Measurements from ENCODE around the gene ABHD6. TPM values are rescaled to one million over a fixed set of nuclear protein-coding genes. Genes with fewer than 3 reads are reported as not detected.
"Not testable (repeated sequence)": the region's sequence is repeated elsewhere in the genome, so short reads cannot be mapped to it uniquely, and the experiment has no call there.

The ABHD6 gene
- total RNA-seq, 2 experiments from 2014 or later, result 7.6 to 8.6 TPM

GRCh38 chr3:58329922-58330413 is 92.4 kb downstream of the ABHD6 start:
- POLR2A ChIA-PET, result no interaction called here
- CTCF ChIA-PET, result interaction anchor here (1.1 kb wide), 1 partner anchor 14 kb away, joined by 3 read pairs; no protein-coding TSS in a partner anchor

GRCh38 chr3:58331593-58332152 is 94.1 kb downstream of the ABHD6 start:
- ChIA-PET CTCF (interaction anchor here (1.8 kb wide), 1 partner anchor 159 kb away, joined by 5 read pairs; no protein-coding TSS in a partner anchor), POLR2A (interaction anchor here (1.3 kb wide), 1 partner anchor 25 kb away, joined by 7 read pairs; the partner anchor contains the start of genes HTD2 and RPP14)

- ChIA-PET CTCF (interaction anchor here (0.6 to 2.1 kb wide), 5 partner anchors 8 to 68 kb away, joined by 3 to 12 read pairs (median 4); partner anchors contain the start of genes HTD2 and RPP14), POLR2A (interaction anchor here (0.6 to 1.3 kb wide), 2 partner anchors 26 to 59 kb away, joined by 3 to 7 read pairs; partner anchors contain the start of genes HTD2 and RPP14)
Measured at GRCh38 chr3:58332575-58333188, 95.1 kb downstream of the ABHD6 start, which contains the start of gene PXK. Gene PXK (plus strand): TSS chr3:58332892. CDS start chr3:58332989, 97 bp downstream.

- POLR2A ChIA-PET, result interaction anchor here (0.6 to 1.4 kb wide), 5 partner anchors 9 to 59 kb away, joined by 3 to 4 read pairs (median 3); partner anchors contain the start of genes HTD2 and RPP14
- CTCF ChIA-PET, result interaction anchor here (0.7 to 3.6 kb wide), 7 partner anchors 9 to 408 kb away, joined by 3 to 16 read pairs (median 4); partner anchors contain the start of genes HTD2 and RPP14
Measured at GRCh38 chr3:58333206-58334012, 95.8 kb downstream of the ABHD6 start.

- ChIA-PET CTCF (interaction anchor here (0.7 to 3.6 kb wide), 6 partner anchors 9 to 409 kb away, joined by 3 to 16 read pairs (median 5); partner anchors contain the start of genes HTD2 and RPP14), POLR2A (interaction anchor here (0.8 to 1.4 kb wide), 3 partner anchors 9 to 15 kb away, joined by 3 read pairs; no protein-coding TSS in a partner anchor)
Measured at GRCh38 chr3:58334013-58334321, 96.4 kb downstream of the ABHD6 start.

GRCh38 chr3:58334506-58334884 is 96.9 kb downstream of the ABHD6 start:
- CTCF ChIA-PET, result interaction anchor here (0.7 to 3.6 kb wide), 7 partner anchors 10 to 296 kb away, joined by 3 to 16 read pairs (median 4); partner anchors contain the start of genes HTD2 and RPP14

GRCh38 chr3:58335652-58335947 is 98.0 kb downstream of the ABHD6 start:
- POLR2A ChIA-PET, result interaction anchor here (0.7 to 2.1 kb wide), 4 partner anchors 10 to 22 kb away, joined by 3 to 10 read pairs (median 4); no protein-coding TSS in a partner anchor

More at GRCh38 chr3:58334506-58334884, 96.9 kb downstream of the ABHD6 start:
- POLR2A ChIA-PET, result interaction anchor here (1.0 to 2.1 kb wide), 3 partner anchors 10 to 15 kb away, joined by 3 to 10 read pairs (median 3); no protein-coding TSS in a partner anchor

GRCh38 chr3:58336135-58336882 is 98.7 kb downstream of the ABHD6 start:
- ChIA-PET CTCF (interaction anchor here (0.6 to 3.6 kb wide), 4 partner anchors 9 to 30 kb away, joined by 3 to 16 read pairs (median 8); partner anchors contain the start of genes HTD2 and RPP14), POLR2A (interaction anchor here (2.1 kb wide), 1 partner anchor 10 kb away, joined by 10 read pairs; no protein-coding TSS in a partner anchor)

More at GRCh38 chr3:58335652-58335947, 98.0 kb downstream of the ABHD6 start:
- CTCF ChIA-PET, result interaction anchor here (0.6 to 3.6 kb wide), 5 partner anchors 10 to 96 kb away, joined by 3 to 16 read pairs (median 3); partner anchors contain the start of genes HTD2 and RPP14

GRCh38 chr3:58337190-58337589 is 99.6 kb downstream of the ABHD6 start:
- ChIA-PET POLR2A (no interaction called here), CTCF (interaction anchor here (1.9 kb wide), 1 partner anchor 13 kb away, joined by 13 read pairs; no protein-coding TSS in a partner anchor)

- CTCF ChIA-PET, POLR2A ChIA-PET: not testable (repeated sequence)
Measured at GRCh38 chr3:58339146-58339545, 101.6 kb downstream of the ABHD6 start.

- CTCF ChIA-PET, result no interaction called here
- POLR2A ChIA-PET, result interaction anchor here (0.7 kb wide), 1 partner anchor 180 kb away, joined by 3 read pairs; no protein-coding TSS in a partner anchor
Measured at GRCh38 chr3:58340594-58341244, 103.1 kb downstream of the ABHD6 start.

GRCh38 chr3:58341376-58341775 is 103.8 kb downstream of the ABHD6 start:
- CTCF ChIA-PET, result no interaction called here
- POLR2A ChIA-PET, result no interaction called here

GRCh38 chr3:58342676-58343075 is 105.1 kb downstream of the ABHD6 start:
- ChIA-PET CTCF (no interaction called here), POLR2A (no interaction called here)

Other genes starting within 250 kb of the ABHD6 start
- gene FLNB, start 229.4 kb upstream of the ABHD6 start, total RNA-seq, result 10 to 100 TPM; 13.9 to 14.3 TPM
- not detected for gene DNASE1L3, start 26.8 kb upstream of the ABHD6 start, total RNA-seq
- 10 to 100 TPM; 24.9 to 26.7 TPM for gene RPP14, start 68.5 kb downstream of the ABHD6 start, total RNA-seq
- 10 to 100 TPM; 11.5 to 12.3 TPM for gene HTD2, start 68.7 kb downstream of the ABHD6 start, total RNA-seq
- gene PXK, start 95.1 kb downstream of the ABHD6 start, total RNA-seq, result 10 to 100 TPM; 31.7 to 32.0 TPM
- 10 to 100 TPM; 58.8 to 62.1 TPM for gene PDHB, start 196.0 kb downstream of the ABHD6 start, total RNA-seq

Data from activated CD8-positive, alpha-beta memory T cell treated with anti-CD3 and anti-CD28 coated beads for 36 hours (primary cell).